ENCODE measurements around the gene C11orf97. TPM values are rescaled to one million over a fixed set of nuclear protein-coding genes. Genes with fewer than 3 reads are reported as not detected.
"Not testable (repeated sequence)": the region's sequence is repeated elsewhere in the genome, so short reads cannot be mapped to it uniquely, and the experiment has no call there.

Gene C11orf97
- total RNA-seq, 1 experiment from 2014 or later: not detected

- Histone ChIP-seq H3K56ac (ENCODE audit: insufficient read length, low read depth, low read length) (no peak overlapping the region), H3K79me2 (ENCODE audit: insufficient read depth, low read length) (no peaks in the 10 kb centered on the region), H3K14ac (ENCODE audit: insufficient read depth, low read length) (no peak overlapping the region), H2BK12ac (ENCODE audit: insufficient read length, low read depth, low read length) (no peak overlapping the region), H2BK120ac (ENCODE audit: low read depth, low read length, poor library complexity, severe bottlenecking) (no peak overlapping the region), H3K23me2 (ENCODE audit: insufficient read length, low read depth, low read length, poor library complexity, severe bottlenecking) (no peaks in the 10 kb centered on the region), H4K8ac (replicated peaks; ENCODE audit: insufficient read length, low read depth, low read length) (no peak overlapping the region), H3K4me1 (ENCODE audit: insufficient read depth, low read length) (no peaks in the 10 kb centered on the region), H2AK5ac (ENCODE audit: insufficient read length, low read length) (no peak overlapping the region), H2BK15ac (ENCODE audit: low read depth, low read length) (no peak overlapping the region), H2BK5ac (ENCODE audit: insufficient read length, low read length) (no peak overlapping the region), H3K9me3 (ENCODE audit: control insufficient read depth, low read depth, low read length) (no peaks in the 10 kb centered on the region), H3K27me3 (ENCODE audit: insufficient read depth, low read length) (no peaks in the 10 kb centered on the region), H3K4ac (ENCODE audit: low read depth, low read length) (no peak overlapping the region), H2BK20ac (ENCODE audit: low read depth, low read length, poor library complexity, severe bottlenecking) (no peak overlapping the region), H3K18ac (ENCODE audit: insufficient read length, low read depth, low read length) (no peak overlapping the region), H2AFZ (ENCODE audit: low read length) (no peak overlapping the region), H3K79me1 (ENCODE audit: insufficient read depth, low read depth, low read length, poor library complexity, severe bottlenecking) (no peaks in the 10 kb centered on the region), H3K4me2 (ENCODE audit: insufficient read depth, insufficient read length, low read length) (no peak overlapping the region), H3K9ac (ENCODE audit: extremely low read depth, insufficient read length, low read length) (no peak overlapping the region), H3K27ac (ENCODE audit: insufficient read length, low read depth, low read length) (no peak overlapping the region), H3K23ac (ENCODE audit: insufficient read length, low read depth, low read length) (no peak overlapping the region), H4K5ac (ENCODE audit: insufficient read length, low read depth, low read length) (no peak overlapping the region), H4K91ac (ENCODE audit: insufficient read length, low read depth, low read length) (no peak overlapping the region), H4K20me1 (ENCODE audit: control insufficient read depth, insufficient read depth, insufficient read length) (no peaks in the 10 kb centered on the region), H3T11ph (ENCODE audit: low read length) (no peak overlapping the region)
- H3K9me3 Mint-ChIP-seq: no peaks in the 10 kb centered on the region
- no peaks in the 10 kb centered on the region for H3K4me1 Mint-ChIP-seq
- no CpG with 5 or more reads among the region's 3 CpGs for WGBS (ENCODE audit: extremely low coverage, insufficient read length, low lambda C conversion rate)
- H3K27ac Mint-ChIP-seq: no peak overlapping the region
- peak; percentile 89 for TF ChIP-seq CTCF (conservative IDR thresholded peaks at IDR 0.05)
- DNase-seq: no peak
- H3K36me3 Mint-ChIP-seq (ENCODE audit: insufficient read depth in 1 of 3, low read depth in 3 of 3): no peaks in the 10 kb centered on the region
- H3K4me3 Mint-ChIP-seq: no peak overlapping the region
- peaks cover 6% of the 10 kb centered on the region for H3K27me3 Mint-ChIP-seq (ENCODE audit: low read depth)
These were observed 7.5 kb upstream of the C11orf97 start for GRCh38 chr11:94504689-94505293.

- H3K56ac ChIP-seq (ENCODE audit: insufficient read length, low read depth, low read length); H2BK5ac ChIP-seq (ENCODE audit: insufficient read length, low read length); H3K4ac ChIP-seq (ENCODE audit: low read depth, low read length); H3K18ac ChIP-seq (ENCODE audit: insufficient read length, low read depth, low read length); H3K9ac ChIP-seq (ENCODE audit: extremely low read depth, insufficient read length, low read length); H3K9me3 ChIP-seq (ENCODE audit: control insufficient read depth, low read depth, low read length); H2BK15ac ChIP-seq (ENCODE audit: low read depth, low read length); H2BK20ac ChIP-seq (ENCODE audit: low read depth, low read length, poor library complexity, severe bottlenecking); H3K4me1 Mint-ChIP-seq; H3T11ph ChIP-seq (ENCODE audit: low read length); H2BK120ac ChIP-seq (ENCODE audit: low read depth, low read length, poor library complexity, severe bottlenecking); H3K9me3 Mint-ChIP-seq; H3K27ac Mint-ChIP-seq; H4K5ac ChIP-seq (ENCODE audit: insufficient read length, low read depth, low read length); H3K14ac ChIP-seq (ENCODE audit: insufficient read depth, low read length); H3K4me1 ChIP-seq (ENCODE audit: insufficient read depth, low read length); H3K79me2 ChIP-seq (ENCODE audit: insufficient read depth, low read length); H2AFZ ChIP-seq (ENCODE audit: low read length); H2BK12ac ChIP-seq (ENCODE audit: insufficient read length, low read depth, low read length); H4K8ac ChIP-seq (replicated peaks; ENCODE audit: insufficient read length, low read depth, low read length); H4K20me1 ChIP-seq (ENCODE audit: control insufficient read depth, insufficient read depth, insufficient read length); H3K79me1 ChIP-seq (ENCODE audit: insufficient read depth, low read depth, low read length, poor library complexity, severe bottlenecking); H3K4me3 Mint-ChIP-seq; H3K27me3 ChIP-seq (ENCODE audit: insufficient read depth, low read length); H4K91ac ChIP-seq (ENCODE audit: insufficient read length, low read depth, low read length); DNase-seq; H3K4me2 ChIP-seq (ENCODE audit: insufficient read depth, insufficient read length, low read length); H3K23me2 ChIP-seq (ENCODE audit: insufficient read length, low read depth, low read length, poor library complexity, severe bottlenecking); H3K23ac ChIP-seq (ENCODE audit: insufficient read length, low read depth, low read length); H3K27ac ChIP-seq (ENCODE audit: insufficient read length, low read depth, low read length); H3K36me3 Mint-ChIP-seq (ENCODE audit: insufficient read depth in 1 of 3, low read depth in 3 of 3); H2AK5ac ChIP-seq (ENCODE audit: insufficient read length, low read length): not testable (repeated sequence)
- no CpG with 5 or more reads among the region's 5 CpGs for WGBS (ENCODE audit: extremely low coverage, insufficient read length, low lambda C conversion rate)
- H3K27me3 Mint-ChIP-seq (ENCODE audit: low read depth): peaks cover 11% of the 10 kb centered on the region
These were observed 5.7 kb upstream of the C11orf97 start for GRCh38 chr11:94506513-94506912.

Measured in H9 (cell line).